Liver (tissue), 9 donors: Measurements from ENCODE around the gene CCL16. TPM values are rescaled to one million over a fixed set of nuclear protein-coding genes. Genes with fewer than 3 reads are reported as not detected.

Experiments used
- DNase-seq: peaks from one replicate; pipeline ENCODE4 v3.0.0-alpha.2; 2017; ENCODE audit warnings: low spot score
- H3K27ac ChIP-seq, 2 donors: one replicate each; pipeline ENCODE4 v1.7.0; 2013; ENCODE audit warnings: inconsistent platforms in 2 of 2, low read length in 2 of 2, control low read depth in 1 of 2, low read depth in 1 of 2, mild to moderate bottlenecking in 1 of 2
- H3K27me3 ChIP-seq, 4 donors: one replicate each; pipeline versions ENCODE4 v1.6.1 to v1.7.0; 2013; ENCODE audit warnings: low read length in 3 of 4, inconsistent platforms in 1 of 4, mild to moderate bottlenecking in 1 of 4, moderate library complexity in 1 of 4; ENCODE audit not compliant: control insufficient read depth in 4 of 4, insufficient read depth in 4 of 4
- H3K36me3 ChIP-seq, 4 donors: one replicate each; pipeline versions ENCODE4 v1.6.1 to v1.7.0; 2013; ENCODE audit warnings: low read length in 3 of 4, mild to moderate bottlenecking in 3 of 4, low read depth in 1 of 4, moderate library complexity in 1 of 4; ENCODE audit not compliant: control insufficient read depth in 4 of 4, insufficient read depth in 3 of 4
- H3K4me1 ChIP-seq, 4 donors: one replicate each; pipeline versions ENCODE4 v1.6.1 to v1.7.0; 2013; ENCODE audit warnings: low read length in 3 of 4, mild to moderate bottlenecking in 3 of 4, moderate library complexity in 1 of 4; ENCODE audit not compliant: control insufficient read depth in 4 of 4, insufficient read depth in 4 of 4
- H3K4me3 ChIP-seq, 3 donors: one replicate each; pipeline versions ENCODE4 v1.6.1 to v1.7.0; 2013; ENCODE audit warnings: low read length in 3 of 3, control low read depth in 1 of 3, low read depth in 1 of 3, mild to moderate bottlenecking in 1 of 3
- H3K9ac ChIP-seq, 2 donors: one replicate each; pipeline ENCODE4 v1.7.0; 2013; ENCODE audit warnings: low read length in 2 of 2, mild to moderate bottlenecking in 2 of 2, moderate library complexity in 2 of 2, control low read depth in 1 of 2, low read depth in 1 of 2
- H3K9me3 ChIP-seq, 4 donors: one replicate each; pipeline versions ENCODE4 v1.6.1 to v1.7.0; 2013; ENCODE audit warnings: low read length in 3 of 4; ENCODE audit not compliant: control insufficient read depth in 4 of 4
- EGR1 ChIP-seq, 2 donors: IDR thresholded peaks; 2 replicates each; pipeline ENCODE4 v1.6.1; 2016 to 2018; ENCODE audit warnings: antibody characterized with exemption in 2 of 2, low read depth in 2 of 2
- FOXA1 ChIP-seq: IDR thresholded peaks from 2 replicates; pipeline ENCODE4 v1.6.1; 2016; ENCODE audit warnings: antibody characterized with exemption
- FOXA2 ChIP-seq: IDR thresholded peaks from 2 replicates; pipeline ENCODE4 v1.6.1; 2016; ENCODE audit warnings: antibody characterized with exemption
- GABPA ChIP-seq, 2 donors: IDR thresholded peaks in 1 of 2; conservative IDR thresholded peaks in 1 of 2; 2 replicates each; pipeline ENCODE4 v1.6.1; 2016; ENCODE audit warnings: antibody characterized with exemption in 2 of 2, mild to moderate bottlenecking in 1 of 2, moderate library complexity in 1 of 2
- HNF4A ChIP-seq, 2 donors: conservative IDR thresholded peaks; 2 replicates each; pipeline ENCODE4 v1.6.1; 2016; ENCODE audit warnings: antibody characterized with exemption in 2 of 2, mild to moderate bottlenecking in 2 of 2
- HNF4G ChIP-seq: IDR thresholded peaks from 2 replicates; pipeline ENCODE4 v1.6.1; 2016; ENCODE audit warnings: antibody characterized with exemption
- JUND ChIP-seq, 2 donors: IDR thresholded peaks; 2 replicates each; pipeline ENCODE4 v1.6.1; 2016; ENCODE audit warnings: antibody characterized with exemption in 2 of 2
- NR2F2 ChIP-seq: IDR thresholded peaks from 2 replicates; pipeline ENCODE4 v1.6.1; 2016; ENCODE audit warnings: antibody characterized with exemption
- RAD21 ChIP-seq, 2 donors: IDR thresholded peaks; 2 replicates each; pipeline ENCODE4 v1.6.1; 2016; ENCODE audit warnings: antibody characterized with exemption in 2 of 2, mild to moderate bottlenecking in 2 of 2
- RXRA ChIP-seq, 2 donors: IDR thresholded peaks; 2 replicates each; pipeline ENCODE4 v1.6.1; 2017 to 2018; ENCODE audit warnings: antibody characterized with exemption in 2 of 2, mild to moderate bottlenecking in 1 of 2
- SP1 ChIP-seq: IDR thresholded peaks from 2 replicates; pipeline ENCODE4 v1.6.1; 2018; ENCODE audit warnings: antibody characterized with exemption, mild to moderate bottlenecking
- TAF1 ChIP-seq: conservative IDR thresholded peaks from 2 replicates; pipeline ENCODE4 v1.6.1; 2016; ENCODE audit warnings: antibody characterized with exemption, mild to moderate bottlenecking
- YY1 ChIP-seq: IDR thresholded peaks from 2 replicates; pipeline ENCODE4 v1.6.1; 2016; ENCODE audit warnings: antibody characterized with exemption, mild to moderate bottlenecking
- WGBS: extraction: QIAGEN DNeasy Blood & Tissue Kit; methylation state at CpG from one replicate; pipeline ENCODE4 v1.1.7; 2013; 5-methylcytosine and 5-hydroxymethylcytosine counted together
- polyA plus RNA-seq, 2 donors: library from polyadenylated mRNA; stranded (reverse) in 1 of 2; unstranded in 1 of 2; fragments of 200-250 nt in 1 of 2; fragments of >200 nt in 1 of 2; fragmentation: Nextera tagmentation in 1 of 2; extraction: Ambion mirVana in 1 of 2; gene quantifications; one replicate each; pipeline versions ENCODE4 v1.2.1 to v1.2.3, GENCODE V29; 2013 to 2015
- total RNA-seq, 2 donors: library from RNA; depleted of rRNA; stranded (reverse); fragments of >200 nt; gene quantifications; one replicate each; pipeline ENCODE4 v1.2.3, GENCODE V29; 2014
- TF ChIP-seq, protein P1 (sequence below): fragments of 150-350 bp; IDR thresholded peaks from 2 replicates; pipeline ENCODE4 v1.5.1; 2017; ENCODE audit warnings: improper control_type of control experiment, low read depth, low read length; ENCODE audit not compliant: missing input control
- TF ChIP-seq, protein P2 (sequence below): IDR thresholded peaks from 2 replicates; pipeline ENCODE4 v1.6.1; 2016; ENCODE audit warnings: antibody characterized with exemption
- TF ChIP-seq, protein P3 (sequence below): IDR thresholded peaks from 2 replicates; pipeline ENCODE4 v1.6.1; 2016; ENCODE audit warnings: antibody characterized with exemption
- TF ChIP-seq, protein P4 (sequence below): IDR thresholded peaks from 2 replicates; pipeline ENCODE4 v1.6.1; 2016; ENCODE audit warnings: antibody characterized with exemption, mild to moderate bottlenecking
- TF ChIP-seq, protein P5 (sequence below): IDR thresholded peaks from 2 replicates; pipeline ENCODE4 v1.6.1; 2016; ENCODE audit warnings: antibody characterized with exemption
- donor health status: healthy.
- donor health status: healthy.
- donor health status: healthy.
- donor health status: healthy.
- donor health status: healthy.

The CCL16 gene
- total and polyA plus RNA-seq, 4 donors: 0.65 to 22.3 (median 14.9) TPM

DNA sequence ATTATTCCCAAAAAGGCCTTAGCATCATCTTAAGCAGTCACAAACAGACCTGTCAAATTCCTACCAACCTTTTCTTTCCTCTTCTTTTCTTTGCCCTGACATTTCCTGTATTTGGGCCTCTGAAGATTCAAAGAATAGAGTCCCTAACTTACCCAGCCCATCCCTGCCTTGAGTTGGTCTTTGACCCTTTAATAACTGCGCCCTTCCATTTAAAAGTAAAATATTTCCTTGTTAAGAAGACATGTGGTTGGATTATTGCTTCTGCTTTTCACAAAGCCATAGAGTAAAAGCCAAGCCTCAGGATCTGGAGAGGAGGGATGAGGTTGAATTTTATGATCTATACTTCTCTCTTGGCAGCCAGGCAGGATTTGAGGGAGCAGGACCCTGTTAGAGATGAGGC, 49.7 kb upstream of the CCL16 start:
- no peaks in the 10 kb centered on the region for H3K36me3 ChIP-seq
- H3K9ac ChIP-seq: no peak overlapping the region
- no peaks in the 10 kb centered on the region for H3K4me1 ChIP-seq
- H3K27me3 ChIP-seq: no peaks in the 10 kb centered on the region
- no peak overlapping the region for H3K4me3 ChIP-seq
- 89% methylated on average over 1 of the region's 1 CpG for WGBS
- no peak overlapping the region for H3K27ac ChIP-seq
- DNase-seq: no peak
- TF ChIP-seq, protein P1, sequence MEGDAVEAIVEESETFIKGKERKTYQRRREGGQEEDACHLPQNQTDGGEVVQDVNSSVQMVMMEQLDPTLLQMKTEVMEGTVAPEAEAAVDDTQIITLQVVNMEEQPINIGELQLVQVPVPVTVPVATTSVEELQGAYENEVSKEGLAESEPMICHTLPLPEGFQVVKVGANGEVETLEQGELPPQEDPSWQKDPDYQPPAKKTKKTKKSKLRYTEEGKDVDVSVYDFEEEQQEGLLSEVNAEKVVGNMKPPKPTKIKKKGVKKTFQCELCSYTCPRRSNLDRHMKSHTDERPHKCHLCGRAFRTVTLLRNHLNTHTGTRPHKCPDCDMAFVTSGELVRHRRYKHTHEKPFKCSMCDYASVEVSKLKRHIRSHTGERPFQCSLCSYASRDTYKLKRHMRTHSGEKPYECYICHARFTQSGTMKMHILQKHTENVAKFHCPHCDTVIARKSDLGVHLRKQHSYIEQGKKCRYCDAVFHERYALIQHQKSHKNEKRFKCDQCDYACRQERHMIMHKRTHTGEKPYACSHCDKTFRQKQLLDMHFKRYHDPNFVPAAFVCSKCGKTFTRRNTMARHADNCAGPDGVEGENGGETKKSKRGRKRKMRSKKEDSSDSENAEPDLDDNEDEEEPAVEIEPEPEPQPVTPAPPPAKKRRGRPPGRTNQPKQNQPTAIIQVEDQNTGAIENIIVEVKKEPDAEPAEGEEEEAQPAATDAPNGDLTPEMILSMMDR: no peak
- TF ChIP-seq RXRA (IDR thresholded peaks at IDR 0.05): no peak
- no peak for TF ChIP-seq GABPA (IDR thresholded peaks at IDR 0.05 in 1 of 2, conservative IDR thresholded peaks at IDR 0.05 in 1 of 2)
- no peak for TF ChIP-seq FOXA2
- no peak for TF ChIP-seq EGR1 (IDR thresholded peaks at IDR 0.05; ENCODE audit: low read depth in 2 of 2)
- no peak for TF ChIP-seq JUND (IDR thresholded peaks at IDR 0.05)
- no peak for TF ChIP-seq YY1
- no peak for TF ChIP-seq HNF4G
- TF ChIP-seq SP1: no peak
- TF ChIP-seq TAF1: no peak
- TF ChIP-seq, protein P2, sequence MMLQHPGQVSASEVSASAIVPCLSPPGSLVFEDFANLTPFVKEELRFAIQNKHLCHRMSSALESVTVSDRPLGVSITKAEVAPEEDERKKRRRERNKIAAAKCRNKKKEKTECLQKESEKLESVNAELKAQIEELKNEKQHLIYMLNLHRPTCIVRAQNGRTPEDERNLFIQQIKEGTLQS: no peak
- no peak for TF ChIP-seq RAD21 (IDR thresholded peaks at IDR 0.05)
- TF ChIP-seq, protein P3, sequence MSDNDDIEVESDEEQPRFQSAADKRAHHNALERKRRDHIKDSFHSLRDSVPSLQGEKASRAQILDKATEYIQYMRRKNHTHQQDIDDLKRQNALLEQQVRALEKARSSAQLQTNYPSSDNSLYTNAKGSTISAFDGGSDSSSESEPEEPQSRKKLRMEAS: no peak
- TF ChIP-seq HNF4A (conservative IDR thresholded peaks at IDR 0.05): no peak
- TF ChIP-seq, protein P4, sequence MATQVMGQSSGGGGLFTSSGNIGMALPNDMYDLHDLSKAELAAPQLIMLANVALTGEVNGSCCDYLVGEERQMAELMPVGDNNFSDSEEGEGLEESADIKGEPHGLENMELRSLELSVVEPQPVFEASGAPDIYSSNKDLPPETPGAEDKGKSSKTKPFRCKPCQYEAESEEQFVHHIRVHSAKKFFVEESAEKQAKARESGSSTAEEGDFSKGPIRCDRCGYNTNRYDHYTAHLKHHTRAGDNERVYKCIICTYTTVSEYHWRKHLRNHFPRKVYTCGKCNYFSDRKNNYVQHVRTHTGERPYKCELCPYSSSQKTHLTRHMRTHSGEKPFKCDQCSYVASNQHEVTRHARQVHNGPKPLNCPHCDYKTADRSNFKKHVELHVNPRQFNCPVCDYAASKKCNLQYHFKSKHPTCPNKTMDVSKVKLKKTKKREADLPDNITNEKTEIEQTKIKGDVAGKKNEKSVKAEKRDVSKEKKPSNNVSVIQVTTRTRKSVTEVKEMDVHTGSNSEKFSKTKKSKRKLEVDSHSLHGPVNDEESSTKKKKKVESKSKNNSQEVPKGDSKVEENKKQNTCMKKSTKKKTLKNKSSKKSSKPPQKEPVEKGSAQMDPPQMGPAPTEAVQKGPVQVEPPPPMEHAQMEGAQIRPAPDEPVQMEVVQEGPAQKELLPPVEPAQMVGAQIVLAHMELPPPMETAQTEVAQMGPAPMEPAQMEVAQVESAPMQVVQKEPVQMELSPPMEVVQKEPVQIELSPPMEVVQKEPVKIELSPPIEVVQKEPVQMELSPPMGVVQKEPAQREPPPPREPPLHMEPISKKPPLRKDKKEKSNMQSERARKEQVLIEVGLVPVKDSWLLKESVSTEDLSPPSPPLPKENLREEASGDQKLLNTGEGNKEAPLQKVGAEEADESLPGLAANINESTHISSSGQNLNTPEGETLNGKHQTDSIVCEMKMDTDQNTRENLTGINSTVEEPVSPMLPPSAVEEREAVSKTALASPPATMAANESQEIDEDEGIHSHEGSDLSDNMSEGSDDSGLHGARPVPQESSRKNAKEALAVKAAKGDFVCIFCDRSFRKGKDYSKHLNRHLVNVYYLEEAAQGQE: no peak
- TF ChIP-seq NR2F2: no peak
- H3K9me3 ChIP-seq: no peaks in the 10 kb centered on the region

DNA sequence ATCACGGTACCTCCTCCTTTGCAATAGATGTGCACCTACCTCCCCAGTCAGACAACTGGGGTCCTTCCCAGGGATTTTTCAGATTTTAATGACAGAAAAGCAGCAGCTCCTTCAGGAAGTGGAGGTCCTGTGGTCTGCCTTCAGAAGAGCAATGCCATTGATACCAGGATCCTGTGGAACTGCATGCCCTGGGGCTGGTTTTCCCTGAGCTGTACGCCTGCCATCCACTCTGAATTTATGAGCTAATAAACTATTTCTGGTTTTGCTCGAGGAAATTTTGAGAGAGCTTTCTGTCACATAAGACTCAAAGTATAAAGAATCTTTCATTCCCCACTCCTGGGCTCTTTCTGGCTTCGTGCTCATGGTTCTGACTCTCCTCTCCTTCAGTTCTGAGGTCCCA, 46.5 kb upstream of the CCL16 start:
- H3K9ac ChIP-seq: no peak overlapping the region
- 77% methylated on average over 4 of the region's 4 CpGs for WGBS
- no peak overlapping the region for H3K4me3 ChIP-seq
- H3K27ac ChIP-seq: no peak overlapping the region
- no peak for DNase-seq
- no peaks in the 10 kb centered on the region for H3K27me3 ChIP-seq
- TF ChIP-seq, protein P1: no peak
- TF ChIP-seq RXRA (IDR thresholded peaks at IDR 0.05): no peak
- no peak for TF ChIP-seq YY1
- no peak for TF ChIP-seq GABPA (IDR thresholded peaks at IDR 0.05 in 1 of 2, conservative IDR thresholded peaks at IDR 0.05 in 1 of 2)
- TF ChIP-seq, protein P4: no peak
- TF ChIP-seq, protein P3: no peak
- TF ChIP-seq, protein P5, sequence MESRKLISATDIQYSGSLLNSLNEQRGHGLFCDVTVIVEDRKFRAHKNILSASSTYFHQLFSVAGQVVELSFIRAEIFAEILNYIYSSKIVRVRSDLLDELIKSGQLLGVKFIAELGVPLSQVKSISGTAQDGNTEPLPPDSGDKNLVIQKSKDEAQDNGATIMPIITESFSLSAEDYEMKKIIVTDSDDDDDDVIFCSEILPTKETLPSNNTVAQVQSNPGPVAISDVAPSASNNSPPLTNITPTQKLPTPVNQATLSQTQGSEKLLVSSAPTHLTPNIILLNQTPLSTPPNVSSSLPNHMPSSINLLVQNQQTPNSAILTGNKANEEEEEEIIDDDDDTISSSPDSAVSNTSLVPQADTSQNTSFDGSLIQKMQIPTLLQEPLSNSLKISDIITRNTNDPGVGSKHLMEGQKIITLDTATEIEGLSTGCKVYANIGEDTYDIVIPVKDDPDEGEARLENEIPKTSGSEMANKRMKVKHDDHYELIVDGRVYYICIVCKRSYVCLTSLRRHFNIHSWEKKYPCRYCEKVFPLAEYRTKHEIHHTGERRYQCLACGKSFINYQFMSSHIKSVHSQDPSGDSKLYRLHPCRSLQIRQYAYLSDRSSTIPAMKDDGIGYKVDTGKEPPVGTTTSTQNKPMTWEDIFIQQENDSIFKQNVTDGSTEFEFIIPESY: no peak
- no peak for TF ChIP-seq JUND (IDR thresholded peaks at IDR 0.05)
- no peak for TF ChIP-seq EGR1 (IDR thresholded peaks at IDR 0.05; ENCODE audit: low read depth in 2 of 2)
- no peak for TF ChIP-seq FOXA1
- no peaks in the 10 kb centered on the region for H3K36me3 ChIP-seq
- H3K4me1 ChIP-seq: no peaks in the 10 kb centered on the region
- no peaks in the 10 kb centered on the region for H3K9me3 ChIP-seq
